Lung (tissue), 12 donors: Measurements from ENCODE around the gene CCDC80. TPM values are rescaled to one million over a fixed set of nuclear protein-coding genes. Genes with fewer than 3 reads are reported as not detected.

Source experiments
- ATAC-seq: fragments of 200-7000 bp; cut with Tn5 transposase; one replicate; pipeline ENCODE4 v1.9.1; 2020; ENCODE audit warnings: moderate number of reproducible peaks; ENCODE audit not compliant: insufficient read depth, low FRiP score
- DNase-seq, 3 donors: peaks; one replicate each; pipeline ENCODE4 v3.0.0-alpha.2; 2013 to 2017
- H3K27ac ChIP-seq, 2 donors: one replicate each; pipeline ENCODE4 v1.5.1; 2013; ENCODE audit warnings: mild to moderate bottlenecking in 2 of 2, moderate library complexity in 2 of 2, control low read depth in 1 of 2, inconsistent platforms in 1 of 2, low read depth in 1 of 2, low read length in 1 of 2
- H3K27me3 ChIP-seq, 3 donors: one replicate each; pipeline ENCODE4 v1.5.1; 2013; ENCODE audit warnings: low read length in 2 of 3; ENCODE audit not compliant: control insufficient read depth in 3 of 3, insufficient read depth in 3 of 3
- H3K36me3 ChIP-seq, 4 donors: one replicate each; pipeline ENCODE4 v1.5.1; 2013; ENCODE audit warnings: low read length in 4 of 4, mild to moderate bottlenecking in 1 of 4, moderate library complexity in 1 of 4; ENCODE audit not compliant: control insufficient read depth in 4 of 4, insufficient read depth in 4 of 4
- H3K4me1 ChIP-seq, 5 donors: one replicate each; pipeline ENCODE4 v1.5.1; 2013; ENCODE audit warnings: low read length in 5 of 5, mild to moderate bottlenecking in 2 of 5, moderate library complexity in 1 of 5; ENCODE audit not compliant: control insufficient read depth in 5 of 5, insufficient read depth in 5 of 5
- H3K4me3 ChIP-seq: one replicate; pipeline ENCODE4 v1.5.1; 2013; ENCODE audit warnings: mild to moderate bottlenecking, control low read depth, moderate library complexity
- H3K9ac ChIP-seq, 2 donors: one replicate each; pipeline ENCODE4 v1.5.1; 2013; ENCODE audit warnings: low read length in 2 of 2, control low read depth in 1 of 2; ENCODE audit not compliant: insufficient read depth in 1 of 2
- H3K9me3 ChIP-seq, 4 donors: one replicate each; pipeline ENCODE4 v1.5.1; 2013; ENCODE audit warnings: low read length in 3 of 4, mild to moderate bottlenecking in 1 of 4, moderate library complexity in 1 of 4; ENCODE audit not compliant: control insufficient read depth in 4 of 4, insufficient read depth in 3 of 4
- WGBS, 2 donors: extraction: QIAGEN DNeasy Blood & Tissue Kit; methylation state at CpG; one replicate each; pipeline ENCODE4 v1.1.7; 2013; 5-methylcytosine and 5-hydroxymethylcytosine counted together
- polyA plus RNA-seq, 2 donors: library from polyadenylated mRNA; stranded (reverse); fragments of 200-250 nt; gene quantifications; one replicate each; pipeline ENCODE4 v1.2.1, GENCODE V29; 2013
- total RNA-seq, 2 donors: library from RNA; depleted of rRNA in 1 of 2; stranded (reverse); fragments of >200 nt in 1 of 2; gene quantifications; one replicate each; pipeline ENCODE4 v1.2.1, GENCODE V29; 2014 to 2021
- TF ChIP-seq, protein P1 (sequence below): IDR thresholded peaks from 2 replicates; pipeline ENCODE4 v1.5.1; 2012; ENCODE audit warnings: mild to moderate bottlenecking; ENCODE audit errors: control extremely low read depth, extremely low read depth
- donor health status: control.
- donor health status: control.
- donor health status: Bipolar disorder and iron deficiency.
- donor health status: healthy.
- donor health status: DM: yes; HTN: yes; CAD: no.

The CCDC80 gene
- total and polyA plus RNA-seq, 4 donors, result 19.0 to 63.3 (median 29.3) TPM

DNA sequence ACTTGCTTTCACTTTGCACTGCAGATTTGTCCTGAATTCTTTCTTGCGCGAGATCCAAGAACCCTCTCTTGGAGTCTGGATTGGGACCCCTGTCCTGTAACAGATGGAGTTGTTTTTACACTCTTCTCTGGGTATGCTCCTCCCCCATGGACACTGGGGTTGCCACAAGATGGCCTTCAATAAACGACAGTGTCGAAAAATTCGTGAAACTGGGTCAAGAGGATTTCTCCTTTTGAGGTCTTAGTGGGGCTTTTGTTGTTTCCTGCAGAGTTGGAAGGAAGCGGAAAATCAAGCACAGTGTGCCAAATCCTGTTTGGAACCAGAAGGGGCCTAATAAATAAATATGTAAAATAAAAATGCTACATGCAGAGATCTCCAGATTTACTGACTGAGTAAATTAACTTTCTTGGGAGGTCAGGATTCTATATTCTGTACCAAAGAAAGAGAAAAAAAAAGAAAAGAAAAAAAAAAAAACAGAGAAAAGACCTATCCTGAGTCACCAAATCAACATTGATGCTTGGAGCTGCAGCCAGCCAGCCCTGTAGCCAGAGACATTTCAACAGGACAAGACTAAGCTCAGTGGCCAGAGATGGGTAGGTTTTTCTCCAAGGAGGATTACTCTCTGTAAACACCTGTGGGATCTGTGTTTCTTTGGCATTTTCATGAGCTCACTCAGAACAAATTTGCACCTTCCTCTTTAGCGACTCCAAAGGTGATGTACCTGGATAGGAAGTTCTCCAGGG is 24.8 kb downstream of the CCDC80 start:
- ATAC-seq, result no peak

GRCh38 chr3:112611752-112612515 is 29.0 kb downstream of the CCDC80 start:
- TF ChIP-seq, protein P1, sequence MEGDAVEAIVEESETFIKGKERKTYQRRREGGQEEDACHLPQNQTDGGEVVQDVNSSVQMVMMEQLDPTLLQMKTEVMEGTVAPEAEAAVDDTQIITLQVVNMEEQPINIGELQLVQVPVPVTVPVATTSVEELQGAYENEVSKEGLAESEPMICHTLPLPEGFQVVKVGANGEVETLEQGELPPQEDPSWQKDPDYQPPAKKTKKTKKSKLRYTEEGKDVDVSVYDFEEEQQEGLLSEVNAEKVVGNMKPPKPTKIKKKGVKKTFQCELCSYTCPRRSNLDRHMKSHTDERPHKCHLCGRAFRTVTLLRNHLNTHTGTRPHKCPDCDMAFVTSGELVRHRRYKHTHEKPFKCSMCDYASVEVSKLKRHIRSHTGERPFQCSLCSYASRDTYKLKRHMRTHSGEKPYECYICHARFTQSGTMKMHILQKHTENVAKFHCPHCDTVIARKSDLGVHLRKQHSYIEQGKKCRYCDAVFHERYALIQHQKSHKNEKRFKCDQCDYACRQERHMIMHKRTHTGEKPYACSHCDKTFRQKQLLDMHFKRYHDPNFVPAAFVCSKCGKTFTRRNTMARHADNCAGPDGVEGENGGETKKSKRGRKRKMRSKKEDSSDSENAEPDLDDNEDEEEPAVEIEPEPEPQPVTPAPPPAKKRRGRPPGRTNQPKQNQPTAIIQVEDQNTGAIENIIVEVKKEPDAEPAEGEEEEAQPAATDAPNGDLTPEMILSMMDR, result no peak
- WGBS, 2 donors, result 66 to 75% methylated on average over 5 of the region's 5 CpGs

More for the DNA sequence above, 24.8 kb downstream of the CCDC80 start:
- no peak overlapping the region for H3K4me3 ChIP-seq
- no peaks in the 10 kb centered on the region for H3K27me3 ChIP-seq
- TF ChIP-seq, protein P1, result no peak
- H3K36me3 ChIP-seq, result peaks cover 0 to 22% (median 10%) of the 10 kb centered on the region in 4 donors
- no peak overlapping the region for H3K27ac ChIP-seq
- no peak for DNase-seq
- peaks cover 0 to 2% (median 0%) of the 10 kb centered on the region in 4 donors for H3K9me3 ChIP-seq
- no peaks in the 10 kb centered on the region for H3K4me1 ChIP-seq
- 75 to 87% methylated on average over 7 of the region's 7 CpGs for WGBS, 2 donors
- H3K9ac ChIP-seq, result no peak overlapping the region

GRCh38 chr3:112610121-112610520 is 30.8 kb downstream of the CCDC80 start:
- ATAC-seq, result no peak
- TF ChIP-seq, protein P1, result no peak

More at GRCh38 chr3:112611752-112612515, 29.0 kb downstream of the CCDC80 start:
- Histone ChIP-seq H3K9me3 (no peaks in the 10 kb centered on the region), H3K9ac (no peak overlapping the region), H3K36me3 (peaks cover 0 to 19% (median 7%) of the 10 kb centered on the region in 4 donors), H3K4me3 (no peak overlapping the region), H3K4me1 (no peaks in the 10 kb centered on the region), H3K27me3 (no peaks in the 10 kb centered on the region), H3K27ac (no peak overlapping the region)
- ATAC-seq (no peak), DNase-seq (no peak)

More at GRCh38 chr3:112610121-112610520, 30.8 kb downstream of the CCDC80 start:
- Histone ChIP-seq H3K4me1 (no peaks in the 10 kb centered on the region), H3K9ac (no peak overlapping the region), H3K9me3 (no peaks in the 10 kb centered on the region), H3K4me3 (no peak overlapping the region), H3K27ac (no peak overlapping the region), H3K27me3 (no peaks in the 10 kb centered on the region), H3K36me3 (peaks cover 0 to 26% (median 6%) of the 10 kb centered on the region in 4 donors)
- 80 to 84% methylated on average over 3 of the region's 3 CpGs for WGBS, 2 donors
- no peak for DNase-seq
